HS-5 (cell line): ENCODE measurements around the gene RASSF3.
"Not testable (repeated sequence)": the region's sequence is repeated elsewhere in the genome, so short reads cannot be mapped to it uniquely, and the experiment has no call there.

Experiments
- DNase-seq: peaks from one replicate; pipeline ENCODE4 v3.0.0-alpha.2; 2012; ENCODE audit warnings: low read depth

Gene RASSF3

GRCh38 chr12:64595863-64596793, 14.2 kb upstream of the RASSF3 start:
- DNase-seq, result no peak

- DNase-seq, result no peak
These were observed 11.5 kb upstream of the RASSF3 start for GRCh38 chr12:64598831-64599230.

GRCh38 chr12:64600164-64600561, 10.1 kb upstream of the RASSF3 start:
- DNase-seq, result no peak

- DNase-seq, result no peak
These were observed 7.0 kb upstream of the RASSF3 start for GRCh38 chr12:64603183-64603841.

- DNase-seq, result peak; percentile 56
These were observed 1.3 kb upstream of the RASSF3 start for GRCh38 chr12:64608901-64609535.

GRCh38 chr12:64609536-64610078, 688 bp upstream of the RASSF3 start:
- DNase-seq, result no peak

GRCh38 chr12:64610660-64611340, 505 bp downstream of the RASSF3 start:
- DNase-seq, result no peak

GRCh38 chr12:64611341-64612284, 1.3 kb downstream of the RASSF3 start:
- no peak for DNase-seq

- no peak for DNase-seq
These were observed 2.5 kb downstream of the RASSF3 start for GRCh38 chr12:64612843-64613242.

GRCh38 chr12:64613775-64614398, 3.6 kb downstream of the RASSF3 start:
- DNase-seq, result not testable (repeated sequence)

- DNase-seq, result no peak
These were observed 5.9 kb downstream of the RASSF3 start for GRCh38 chr12:64616201-64616600.

GRCh38 chr12:64618953-64619590, 8.8 kb downstream of the RASSF3 start:
- DNase-seq, result no peak

- peak; percentile 31 for DNase-seq
These were observed 11.1 kb downstream of the RASSF3 start for GRCh38 chr12:64621257-64621942.

- no peak for DNase-seq
These were observed 13.7 kb downstream of the RASSF3 start for GRCh38 chr12:64624035-64624434.

GRCh38 chr12:64625243-64626077, 15.2 kb downstream of the RASSF3 start:
- peak; percentile 90 for DNase-seq

- not testable (repeated sequence) for DNase-seq
These were observed 16.3 kb downstream of the RASSF3 start for GRCh38 chr12:64626588-64626987.

GRCh38 chr12:64627771-64628170, 17.5 kb downstream of the RASSF3 start:
- DNase-seq, result peak; percentile 73

GRCh38 chr12:64631197-64631596, 20.9 kb downstream of the RASSF3 start:
- DNase-seq, result no peak
